Osteoblast (primary cell): ENCODE measurements around the gene MAOB. TPM values are rescaled to one million over a fixed set of nuclear protein-coding genes. Genes with fewer than 3 reads are reported as not detected.

Source experiments
- DNase-seq: peaks from one replicate; pipeline ENCODE4 v3.0.0; 2011; ENCODE audit warnings: low spot score, mixed read lengths; ENCODE audit not compliant: insufficient read length; ENCODE audit errors: missing footprints
- H2AFZ ChIP-seq: 2 replicates; pipeline ENCODE4 v1.6.0; 2011; ENCODE audit warnings: mild to moderate bottlenecking, low read length
- H3K27ac ChIP-seq: 2 replicates; pipeline ENCODE4 v1.5.1; 2011; ENCODE audit warnings: mild to moderate bottlenecking, low read depth, low read length, moderate library complexity
- H3K27me3 ChIP-seq: 2 replicates; pipeline ENCODE4 v1.6.0; 2012; ENCODE audit warnings: mild to moderate bottlenecking, control low read depth, inconsistent platforms, low read length, moderate library complexity; ENCODE audit not compliant: insufficient read depth
- H3K36me3 ChIP-seq: 2 replicates; pipeline ENCODE4 v1.5.1; 2011; ENCODE audit warnings: mild to moderate bottlenecking, low read length, control low read depth, moderate library complexity; ENCODE audit not compliant: insufficient read depth
- H3K4me1 ChIP-seq: 2 replicates; pipeline ENCODE4 v1.5.1; 2011; ENCODE audit warnings: mild to moderate bottlenecking, low read length, control low read depth, moderate library complexity; ENCODE audit not compliant: insufficient read depth
- H3K4me2 ChIP-seq: 2 replicates; pipeline ENCODE4 v1.6.0; 2011; ENCODE audit warnings: mild to moderate bottlenecking, low read length; ENCODE audit not compliant: insufficient read depth
- H3K4me3 ChIP-seq: fragments of 200-600 bp; sonication (generic); 3 replicates; pipeline ENCODE4 v1.5.1; 2012; ENCODE audit warnings: mild to moderate bottlenecking, low read length, inconsistent platforms; ENCODE audit not compliant: insufficient read depth
- H3K79me2 ChIP-seq: 2 replicates; pipeline ENCODE4 v1.6.0; 2012; ENCODE audit warnings: mild to moderate bottlenecking, low read length, control low read depth, inconsistent platforms; ENCODE audit not compliant: insufficient read depth
- H3K9me3 ChIP-seq: 2 replicates; pipeline ENCODE4 v1.5.1; 2011; ENCODE audit warnings: low read depth, low read length, control low read depth
- H4K20me1 ChIP-seq: 2 replicates; pipeline ENCODE4 v1.6.0; 2012; ENCODE audit warnings: mild to moderate bottlenecking, low read length, control low read depth; ENCODE audit not compliant: insufficient read depth
- CTCF ChIP-seq: IDR thresholded peaks from 2 replicates; pipeline ENCODE4 v1.5.1; 2011; ENCODE audit warnings: mild to moderate bottlenecking, low read depth, low read length, moderate library complexity; ENCODE audit errors: extremely low read depth
- total RNA-seq: library from RNA; depleted of rRNA; stranded (reverse); fragments of >200 nt; gene quantifications from 2 replicates; pipeline ENCODE4 v1.2.3, GENCODE V29; 2012

The MAOB gene
- total RNA-seq, 1 donor = 0.72 TPM

DNA sequence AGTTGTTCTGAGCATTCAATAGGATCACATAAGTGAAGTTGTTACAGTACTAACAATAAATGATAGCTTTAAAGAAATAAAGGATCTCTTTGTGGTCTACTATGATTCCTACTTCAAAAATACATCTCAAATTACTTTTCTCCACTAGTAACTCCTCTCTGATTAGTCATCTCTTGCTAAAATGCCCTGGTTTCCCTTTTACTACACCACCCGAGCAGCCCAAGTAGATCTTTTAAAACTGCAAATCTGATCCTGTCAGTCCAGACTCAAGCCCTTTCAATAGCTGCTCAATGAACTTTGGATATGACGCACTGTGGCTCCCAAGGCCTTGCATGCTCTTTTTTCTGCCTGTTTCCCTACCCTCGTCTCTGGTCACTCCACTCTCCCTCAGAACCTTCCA is 128.6 kb downstream of the MAOB start:
- H2AFZ ChIP-seq = no peak overlapping the region
- H3K4me2 ChIP-seq = no peak overlapping the region
- H3K36me3 ChIP-seq = no peaks in the 10 kb centered on the region
- H3K27ac ChIP-seq = no peak overlapping the region
- H3K9me3 ChIP-seq = peaks cover 3% of the 10 kb centered on the region
- no peaks in the 10 kb centered on the region for H3K4me1 ChIP-seq
- no peak overlapping the region for H3K4me3 ChIP-seq
- peaks cover under 1% of the 10 kb centered on the region for H3K27me3 ChIP-seq
- TF ChIP-seq CTCF = no peak
- no peak for DNase-seq
- H4K20me1 ChIP-seq = no peaks in the 10 kb centered on the region
- no peaks in the 10 kb centered on the region for H3K79me2 ChIP-seq

GRCh38 chrX:43750248-43750676 is 132.0 kb downstream of the MAOB start:
- Histone ChIP-seq H3K4me2 (no peak overlapping the region), H3K27me3 (no peaks in the 10 kb centered on the region), H3K4me3 (no peak overlapping the region), H3K36me3 (no peaks in the 10 kb centered on the region), H3K4me1 (no peaks in the 10 kb centered on the region), H4K20me1 (no peaks in the 10 kb centered on the region), H3K27ac (no peak overlapping the region), H2AFZ (no peak overlapping the region), H3K79me2 (no peaks in the 10 kb centered on the region), H3K9me3 (peaks cover 3% of the 10 kb centered on the region)
- TF ChIP-seq CTCF = peak; percentile 53
- peak; percentile 35 for DNase-seq

- H4K20me1 ChIP-seq = no peaks in the 10 kb centered on the region
- H2AFZ ChIP-seq = no peak overlapping the region
These were observed 134.8 kb downstream of the MAOB start for GRCh38 chrX:43747476-43747875.

More at GRCh38 chrX:43747476-43747875, 134.8 kb downstream of the MAOB start:
- DNase-seq = no peak
- Histone ChIP-seq H3K27me3 (peaks cover 10% of the 10 kb centered on the region), H3K79me2 (no peaks in the 10 kb centered on the region), H3K4me2 (no peak overlapping the region), H3K4me1 (no peaks in the 10 kb centered on the region), H3K9me3 (peaks cover 3% of the 10 kb centered on the region), H3K4me3 (no peak overlapping the region), H3K27ac (no peak overlapping the region), H3K36me3 (no peaks in the 10 kb centered on the region)
- no peak for TF ChIP-seq CTCF
